WTC11 (cell line): ENCODE measurements around the gene SLC2A4. TPM values are rescaled to one million over a fixed set of nuclear protein-coding genes. Genes with fewer than 3 reads are reported as not detected.

Source experiments
- ATAC-seq: fragments of 200-7000 bp; cut with Tn5 transposase; 2 replicates; pipeline ENCODE4 v1.10.0; 2021; ENCODE audit warnings: mild to moderate bottlenecking, moderate library complexity
- CTCF ChIA-PET: fragments of 300-600 bp; sonication (Branson Sonifier 250); formaldehyde crosslinking; loops from one replicate; lab custom pipeline; 2021; ENCODE audit warnings: antibody characterized with exemption; lab: Charles Lee
- POLR2A ChIA-PET: fragments of 350-600 bp; sonication (Branson Sonifier 250); formaldehyde crosslinking; loops from one replicate; lab custom pipeline; 2021; ENCODE audit warnings: antibody characterized with exemption; lab: Charles Lee
- DNase-seq: peaks from one replicate; pipeline ENCODE4 v3.0.0; 2021; ENCODE audit warnings: low spot score
- H3K27ac Mint-ChIP-seq: 2 replicates; pipeline ENCODE4 v1.8.0; 2021; ENCODE audit warnings: mixed read lengths
- H3K27me3 Mint-ChIP-seq: 2 replicates; pipeline ENCODE4 v1.8.0; 2021; ENCODE audit warnings: low read depth, mild to moderate bottlenecking, moderate library complexity, mixed read lengths
- H3K36me3 Mint-ChIP-seq: 2 replicates; pipeline ENCODE4 v1.8.0; 2021; ENCODE audit warnings: mixed read lengths
- H3K4me1 Mint-ChIP-seq: 2 replicates; pipeline ENCODE4 v1.8.0; 2022; ENCODE audit warnings: mixed read lengths
- H3K4me3 Mint-ChIP-seq: 2 replicates; pipeline ENCODE4 v1.8.0; 2021; ENCODE audit warnings: mild to moderate bottlenecking, moderate library complexity, mixed read lengths
- H3K9me3 Mint-ChIP-seq: 2 replicates; pipeline ENCODE4 v1.8.0; 2021; ENCODE audit warnings: mixed read lengths
- CREM ChIP-seq: sonication (generic); formaldehyde crosslinking; IDR thresholded peaks from 2 replicates; pipeline ENCODE4 v1.8.1; 2022; ENCODE audit warnings: mild to moderate bottlenecking, missing genetic modification reagents, moderate library complexity
- EMX1 ChIP-seq: fragments of 250-450 bp; sonication (Bioruptor Pico); IDR thresholded peaks from 2 replicates; pipeline ENCODE4 v1.8.0; 2021; ENCODE audit warnings: mild to moderate bottlenecking
- ESRRA ChIP-seq: sonication (generic); formaldehyde crosslinking; IDR thresholded peaks from 2 replicates; pipeline ENCODE4 v1.8.1; 2022; ENCODE audit warnings: mild to moderate bottlenecking, missing genetic modification reagents, borderline replicate concordance
- FOXK1 ChIP-seq: sonication (generic); formaldehyde crosslinking; IDR thresholded peaks from 2 replicates; pipeline ENCODE4 v1.8.0; 2022; ENCODE audit warnings: mild to moderate bottlenecking, moderate library complexity, missing genetic modification reagents
- GTF2I ChIP-seq: fragments of 250-450 bp; sonication (Bioruptor Pico); conservative IDR thresholded peaks from 2 replicates; pipeline ENCODE4 v1.4.0; 2021; ENCODE audit warnings: mild to moderate bottlenecking
- JAZF1 ChIP-seq: fragments of 250-450 bp; sonication (Bioruptor Pico); IDR thresholded peaks from 2 replicates; pipeline ENCODE4 v1.9.0; 2021; ENCODE audit warnings: moderate library complexity, mild to moderate bottlenecking, inconsistent platforms
- KAT7 ChIP-seq: sonication (generic); formaldehyde crosslinking; IDR thresholded peaks from 2 replicates; pipeline ENCODE4 v1.8.1; 2023; ENCODE audit warnings: missing genetic modification reagents, mild to moderate bottlenecking, borderline replicate concordance
- MXD4 ChIP-seq: fragments of 250-450 bp; sonication (Bioruptor Pico); IDR thresholded peaks from 2 replicates; pipeline ENCODE4 v1.8.0; 2021; ENCODE audit warnings: mild to moderate bottlenecking, moderate library complexity, borderline replicate concordance
- MYBL2 ChIP-seq: sonication (generic); formaldehyde crosslinking; IDR thresholded peaks from 2 replicates; pipeline ENCODE4 v1.8.1; 2023; ENCODE audit warnings: mild to moderate bottlenecking, moderate library complexity, missing genetic modification reagents
- NFATC4 ChIP-seq: fragments of 250-450 bp; sonication (Bioruptor Pico); IDR thresholded peaks from 2 replicates; pipeline ENCODE4 v1.9.0; 2021; ENCODE audit warnings: mild to moderate bottlenecking
- NR2C2 ChIP-seq: sonication (generic); formaldehyde crosslinking; IDR thresholded peaks from 2 replicates; pipeline ENCODE4 v1.8.0; 2022; ENCODE audit warnings: mild to moderate bottlenecking, missing genetic modification reagents
- OVOL2 ChIP-seq: fragments of 250-450 bp; sonication (Bioruptor Pico); IDR thresholded peaks from 2 replicates; pipeline ENCODE4 v1.9.0; 2021; ENCODE audit warnings: mild to moderate bottlenecking, borderline replicate concordance
- RELA ChIP-seq: sonication (generic); formaldehyde crosslinking; IDR thresholded peaks from 2 replicates; pipeline ENCODE4 v1.8.1; 2022; ENCODE audit warnings: missing genetic modification reagents, mild to moderate bottlenecking, borderline replicate concordance
- RORB ChIP-seq: fragments of 250-450 bp; sonication (Bioruptor Pico); IDR thresholded peaks from 2 replicates; pipeline ENCODE4 v1.9.0; 2021; ENCODE audit warnings: mild to moderate bottlenecking
- TCF7 ChIP-seq: sonication (generic); formaldehyde crosslinking; IDR thresholded peaks from 2 replicates; pipeline ENCODE4 v1.8.0; 2022; ENCODE audit warnings: mild to moderate bottlenecking, low read depth, missing genetic modification reagents, moderate library complexity
- TP53 ChIP-seq: sonication (generic); formaldehyde crosslinking; IDR thresholded peaks from 2 replicates; pipeline ENCODE4 v1.8.1; 2023; ENCODE audit warnings: mild to moderate bottlenecking, missing genetic modification reagents
- ZNF423 ChIP-seq: fragments of 250-450 bp; sonication (Bioruptor Pico); IDR thresholded peaks from 2 replicates; pipeline ENCODE4 v2.1.2; 2022; ENCODE audit warnings: mild to moderate bottlenecking, moderate library complexity
- ZNF671 ChIP-seq: fragments of 250-450 bp; sonication (Bioruptor Pico); IDR thresholded peaks from 2 replicates; pipeline ENCODE4 v1.8.0; 2021; ENCODE audit warnings: mild to moderate bottlenecking
- total RNA-seq: library from RNA; stranded (reverse); gene quantifications from 3 replicates; pipeline ENCODE4 v1.2.3, GENCODE V29; 2021
- TF ChIP-seq, protein P1 (sequence below): fragments of 250-450 bp; sonication (Bioruptor Pico); IDR thresholded peaks from 2 replicates; pipeline ENCODE4 v1.9.0; 2021; ENCODE audit warnings: mild to moderate bottlenecking
- TF ChIP-seq, protein P2 (sequence below): sonication (generic); formaldehyde crosslinking; IDR thresholded peaks from 2 replicates; pipeline ENCODE4 v1.8.1; 2023; ENCODE audit warnings: mild to moderate bottlenecking, missing genetic modification reagents
- TF ChIP-seq, protein P3 (sequence below): sonication (generic); formaldehyde crosslinking; IDR thresholded peaks from 2 replicates; pipeline ENCODE4 v1.8.0; 2023; ENCODE audit warnings: mild to moderate bottlenecking, missing genetic modification reagents
- TF ChIP-seq, protein P4 (sequence below): sonication (generic); formaldehyde crosslinking; IDR thresholded peaks from 2 replicates; pipeline ENCODE4 v1.8.1; 2023; ENCODE audit warnings: mild to moderate bottlenecking, moderate library complexity, missing genetic modification reagents
- TF ChIP-seq, protein P5 (sequence below): sonication (generic); formaldehyde crosslinking; IDR thresholded peaks from 2 replicates; pipeline ENCODE4 v1.8.1; 2023; ENCODE audit warnings: mild to moderate bottlenecking, missing genetic modification reagents, moderate library complexity
- TF ChIP-seq, protein P6 (sequence below): fragments of 250-450 bp; sonication (Bioruptor Pico); conservative IDR thresholded peaks from 2 replicates; pipeline ENCODE4 v1.9.0; 2021; ENCODE audit warnings: mild to moderate bottlenecking
- TF ChIP-seq, protein P7 (sequence below): sonication (generic); formaldehyde crosslinking; IDR thresholded peaks from 2 replicates; pipeline ENCODE4 v1.8.1; 2023; ENCODE audit warnings: mild to moderate bottlenecking, missing genetic modification reagents

SLC2A4 gene
- total RNA-seq, 1 experiment from 2014 or later = 6.4 TPM

DNA sequence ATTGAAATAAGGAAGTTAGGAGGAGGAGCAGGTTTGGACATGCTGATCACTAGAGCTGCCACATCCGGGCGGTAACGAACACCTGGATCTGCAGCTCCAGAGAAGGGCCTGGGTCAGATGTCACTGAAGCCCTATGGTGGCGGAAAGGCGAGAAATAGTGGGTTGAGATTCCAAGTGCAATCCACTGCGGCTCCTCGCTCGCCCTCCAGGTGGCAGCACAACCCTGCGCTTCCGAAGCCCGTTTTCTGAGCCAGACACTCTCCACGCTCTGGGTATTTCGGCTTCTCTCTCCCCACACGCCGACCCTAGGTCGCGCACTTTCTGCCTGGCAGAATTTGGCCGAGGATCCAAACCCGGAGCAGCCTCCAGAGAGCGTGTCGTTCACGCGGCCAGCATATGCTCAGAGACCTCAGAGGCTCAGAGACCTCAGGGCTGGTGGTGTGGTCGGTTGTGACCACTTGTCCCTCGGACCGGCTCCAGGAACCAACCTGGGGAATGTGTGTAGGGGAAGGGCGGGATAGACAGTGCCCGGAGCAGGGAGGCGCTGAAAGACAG, 922 bp upstream of the SLC2A4 start:
- Mint-ChIP-seq H3K27ac (peak overlapping the region; percentile 94), H3K9me3 (no peaks in the 10 kb centered on the region), H3K4me1 (peaks cover 20% of the 10 kb centered on the region), H3K4me3 (peak overlapping the region; percentile 82), H3K36me3 (no peaks in the 10 kb centered on the region), H3K27me3 (peaks cover 21% of the 10 kb centered on the region)
- POLR2A ChIA-PET = interaction anchor here (0.6 to 1.9 kb wide), 11 partner anchors 16 to 280 kb away, joined by 3 to 8 read pairs (median 4); partner anchors contain the start of genes CLDN7, GABARAP and PHF23
- CTCF ChIA-PET = interaction anchor here (0.6 to 7.0 kb wide), 36 partner anchors 11 to 423 kb away, joined by 3 to 119 read pairs (median 6); partner anchors contain the start of genes ACADVL, ACAP1, CLDN7 and DLG4
- ATAC-seq (peak; percentile 83), DNase-seq (peak; percentile 95)
- no peak for TF ChIP-seq GTF2I (CRISPR knock-in tag)
- no peak for TF ChIP-seq JAZF1 (CRISPR knock-in tag)
- no peak for TF ChIP-seq ESRRA (CRISPR knock-in tag)
- TF ChIP-seq, protein P1, sequence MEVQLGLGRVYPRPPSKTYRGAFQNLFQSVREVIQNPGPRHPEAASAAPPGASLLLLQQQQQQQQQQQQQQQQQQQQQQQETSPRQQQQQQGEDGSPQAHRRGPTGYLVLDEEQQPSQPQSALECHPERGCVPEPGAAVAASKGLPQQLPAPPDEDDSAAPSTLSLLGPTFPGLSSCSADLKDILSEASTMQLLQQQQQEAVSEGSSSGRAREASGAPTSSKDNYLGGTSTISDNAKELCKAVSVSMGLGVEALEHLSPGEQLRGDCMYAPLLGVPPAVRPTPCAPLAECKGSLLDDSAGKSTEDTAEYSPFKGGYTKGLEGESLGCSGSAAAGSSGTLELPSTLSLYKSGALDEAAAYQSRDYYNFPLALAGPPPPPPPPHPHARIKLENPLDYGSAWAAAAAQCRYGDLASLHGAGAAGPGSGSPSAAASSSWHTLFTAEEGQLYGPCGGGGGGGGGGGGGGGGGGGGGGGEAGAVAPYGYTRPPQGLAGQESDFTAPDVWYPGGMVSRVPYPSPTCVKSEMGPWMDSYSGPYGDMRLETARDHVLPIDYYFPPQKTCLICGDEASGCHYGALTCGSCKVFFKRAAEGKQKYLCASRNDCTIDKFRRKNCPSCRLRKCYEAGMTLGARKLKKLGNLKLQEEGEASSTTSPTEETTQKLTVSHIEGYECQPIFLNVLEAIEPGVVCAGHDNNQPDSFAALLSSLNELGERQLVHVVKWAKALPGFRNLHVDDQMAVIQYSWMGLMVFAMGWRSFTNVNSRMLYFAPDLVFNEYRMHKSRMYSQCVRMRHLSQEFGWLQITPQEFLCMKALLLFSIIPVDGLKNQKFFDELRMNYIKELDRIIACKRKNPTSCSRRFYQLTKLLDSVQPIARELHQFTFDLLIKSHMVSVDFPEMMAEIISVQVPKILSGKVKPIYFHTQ (CRISPR knock-in tag) = no peak
- no peak for TF ChIP-seq TCF7 (CRISPR knock-in tag)
- TF ChIP-seq, protein P2, sequence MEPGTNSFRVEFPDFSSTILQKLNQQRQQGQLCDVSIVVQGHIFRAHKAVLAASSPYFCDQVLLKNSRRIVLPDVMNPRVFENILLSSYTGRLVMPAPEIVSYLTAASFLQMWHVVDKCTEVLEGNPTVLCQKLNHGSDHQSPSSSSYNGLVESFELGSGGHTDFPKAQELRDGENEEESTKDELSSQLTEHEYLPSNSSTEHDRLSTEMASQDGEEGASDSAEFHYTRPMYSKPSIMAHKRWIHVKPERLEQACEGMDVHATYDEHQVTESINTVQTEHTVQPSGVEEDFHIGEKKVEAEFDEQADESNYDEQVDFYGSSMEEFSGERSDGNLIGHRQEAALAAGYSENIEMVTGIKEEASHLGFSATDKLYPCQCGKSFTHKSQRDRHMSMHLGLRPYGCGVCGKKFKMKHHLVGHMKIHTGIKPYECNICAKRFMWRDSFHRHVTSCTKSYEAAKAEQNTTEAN = 0 out of 2 replicates have a peak, but pooled peaks have one; percentile 86
- TF ChIP-seq ZNF671 (CRISPR knock-in tag) = no peak
- TF ChIP-seq, protein P3, sequence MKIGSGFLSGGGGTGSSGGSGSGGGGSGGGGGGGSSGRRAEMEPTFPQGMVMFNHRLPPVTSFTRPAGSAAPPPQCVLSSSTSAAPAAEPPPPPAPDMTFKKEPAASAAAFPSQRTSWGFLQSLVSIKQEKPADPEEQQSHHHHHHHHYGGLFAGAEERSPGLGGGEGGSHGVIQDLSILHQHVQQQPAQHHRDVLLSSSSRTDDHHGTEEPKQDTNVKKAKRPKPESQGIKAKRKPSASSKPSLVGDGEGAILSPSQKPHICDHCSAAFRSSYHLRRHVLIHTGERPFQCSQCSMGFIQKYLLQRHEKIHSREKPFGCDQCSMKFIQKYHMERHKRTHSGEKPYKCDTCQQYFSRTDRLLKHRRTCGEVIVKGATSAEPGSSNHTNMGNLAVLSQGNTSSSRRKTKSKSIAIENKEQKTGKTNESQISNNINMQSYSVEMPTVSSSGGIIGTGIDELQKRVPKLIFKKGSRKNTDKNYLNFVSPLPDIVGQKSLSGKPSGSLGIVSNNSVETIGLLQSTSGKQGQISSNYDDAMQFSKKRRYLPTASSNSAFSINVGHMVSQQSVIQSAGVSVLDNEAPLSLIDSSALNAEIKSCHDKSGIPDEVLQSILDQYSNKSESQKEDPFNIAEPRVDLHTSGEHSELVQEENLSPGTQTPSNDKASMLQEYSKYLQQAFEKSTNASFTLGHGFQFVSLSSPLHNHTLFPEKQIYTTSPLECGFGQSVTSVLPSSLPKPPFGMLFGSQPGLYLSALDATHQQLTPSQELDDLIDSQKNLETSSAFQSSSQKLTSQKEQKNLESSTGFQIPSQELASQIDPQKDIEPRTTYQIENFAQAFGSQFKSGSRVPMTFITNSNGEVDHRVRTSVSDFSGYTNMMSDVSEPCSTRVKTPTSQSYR (CRISPR knock-in tag) = no peak
- TF ChIP-seq, protein P4, sequence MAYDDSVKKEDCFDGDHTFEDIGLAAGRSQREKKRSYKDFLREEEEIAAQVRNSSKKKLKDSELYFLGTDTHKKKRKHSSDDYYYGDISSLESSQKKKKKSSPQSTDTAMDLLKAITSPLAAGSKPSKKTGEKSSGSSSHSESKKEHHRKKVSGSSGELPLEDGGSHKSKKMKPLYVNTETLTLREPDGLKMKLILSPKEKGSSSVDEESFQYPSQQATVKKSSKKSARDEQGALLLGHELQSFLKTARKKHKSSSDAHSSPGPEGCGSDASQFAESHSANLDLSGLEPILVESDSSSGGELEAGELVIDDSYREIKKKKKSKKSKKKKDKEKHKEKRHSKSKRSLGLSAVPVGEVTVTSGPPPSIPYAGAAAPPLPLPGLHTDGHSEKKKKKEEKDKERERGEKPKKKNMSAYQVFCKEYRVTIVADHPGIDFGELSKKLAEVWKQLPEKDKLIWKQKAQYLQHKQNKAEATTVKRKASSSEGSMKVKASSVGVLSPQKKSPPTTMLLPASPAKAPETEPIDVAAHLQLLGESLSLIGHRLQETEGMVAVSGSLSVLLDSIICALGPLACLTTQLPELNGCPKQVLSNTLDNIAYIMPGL (CRISPR knock-in tag) = peak; percentile 77; the same call in 1 of the 2 replicates
- no peak for TF ChIP-seq NFATC4 (CRISPR knock-in tag)
- TF ChIP-seq RELA = no peak
- TF ChIP-seq, protein P5, sequence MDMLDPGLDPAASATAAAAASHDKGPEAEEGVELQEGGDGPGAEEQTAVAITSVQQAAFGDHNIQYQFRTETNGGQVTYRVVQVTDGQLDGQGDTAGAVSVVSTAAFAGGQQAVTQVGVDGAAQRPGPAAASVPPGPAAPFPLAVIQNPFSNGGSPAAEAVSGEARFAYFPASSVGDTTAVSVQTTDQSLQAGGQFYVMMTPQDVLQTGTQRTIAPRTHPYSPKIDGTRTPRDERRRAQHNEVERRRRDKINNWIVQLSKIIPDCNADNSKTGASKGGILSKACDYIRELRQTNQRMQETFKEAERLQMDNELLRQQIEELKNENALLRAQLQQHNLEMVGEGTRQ (CRISPR knock-in tag) = peak; percentile 55; the same call in 1 of the 2 replicates
- no peak for TF ChIP-seq NR2C2 (CRISPR knock-in tag)
- TF ChIP-seq MXD4 (CRISPR knock-in tag) = no peak
- TF ChIP-seq, protein P6, sequence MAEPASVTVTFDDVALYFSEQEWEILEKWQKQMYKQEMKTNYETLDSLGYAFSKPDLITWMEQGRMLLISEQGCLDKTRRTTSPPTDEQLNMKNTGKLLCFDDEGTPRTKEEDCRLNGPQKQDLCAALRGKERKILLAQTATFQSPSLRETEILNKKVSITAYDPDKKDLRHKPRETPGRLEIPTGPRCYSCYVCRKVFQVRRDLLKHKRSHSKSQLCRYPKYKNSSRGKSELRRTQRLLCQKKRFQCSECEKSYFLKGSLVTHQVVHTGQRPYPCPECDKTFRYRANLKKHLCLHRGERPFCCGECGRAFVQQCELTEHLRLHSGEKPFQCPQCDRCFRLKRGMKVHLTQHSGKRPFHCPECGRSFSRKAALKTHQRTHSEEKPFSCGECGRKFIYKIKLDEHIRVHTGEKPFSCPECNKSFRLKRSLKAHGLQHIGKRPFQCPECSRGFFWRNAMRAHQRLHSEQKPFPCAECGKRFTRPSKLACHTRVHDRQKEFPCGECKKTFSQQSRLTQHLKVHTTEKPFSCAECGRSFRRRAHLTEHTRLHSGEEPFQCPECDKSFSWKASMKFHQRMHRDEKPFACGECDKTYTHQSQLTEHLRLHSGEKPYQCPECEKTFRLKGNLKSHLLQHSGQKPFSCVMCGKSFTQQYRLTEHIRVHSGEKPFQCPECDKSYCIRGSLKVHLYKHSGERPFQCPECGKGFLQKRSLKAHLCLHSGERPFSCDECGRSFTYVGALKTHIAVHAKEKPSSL (CRISPR knock-in tag) = no peak
- no peak for TF ChIP-seq KAT7 (CRISPR knock-in tag)
- TF ChIP-seq FOXK1 (CRISPR knock-in tag) = no peak
- TF ChIP-seq ZNF423 (CRISPR knock-in tag) = no peak
- no peak for TF ChIP-seq RORB (CRISPR knock-in tag)
- no peak for TF ChIP-seq EMX1
- TF ChIP-seq, protein P7, sequence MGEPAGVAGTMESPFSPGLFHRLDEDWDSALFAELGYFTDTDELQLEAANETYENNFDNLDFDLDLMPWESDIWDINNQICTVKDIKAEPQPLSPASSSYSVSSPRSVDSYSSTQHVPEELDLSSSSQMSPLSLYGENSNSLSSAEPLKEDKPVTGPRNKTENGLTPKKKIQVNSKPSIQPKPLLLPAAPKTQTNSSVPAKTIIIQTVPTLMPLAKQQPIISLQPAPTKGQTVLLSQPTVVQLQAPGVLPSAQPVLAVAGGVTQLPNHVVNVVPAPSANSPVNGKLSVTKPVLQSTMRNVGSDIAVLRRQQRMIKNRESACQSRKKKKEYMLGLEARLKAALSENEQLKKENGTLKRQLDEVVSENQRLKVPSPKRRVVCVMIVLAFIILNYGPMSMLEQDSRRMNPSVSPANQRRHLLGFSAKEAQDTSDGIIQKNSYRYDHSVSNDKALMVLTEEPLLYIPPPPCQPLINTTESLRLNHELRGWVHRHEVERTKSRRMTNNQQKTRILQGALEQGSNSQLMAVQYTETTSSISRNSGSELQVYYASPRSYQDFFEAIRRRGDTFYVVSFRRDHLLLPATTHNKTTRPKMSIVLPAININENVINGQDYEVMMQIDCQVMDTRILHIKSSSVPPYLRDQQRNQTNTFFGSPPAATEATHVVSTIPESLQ (CRISPR knock-in tag) = no peak
- TF ChIP-seq TP53 = no peak; the same call in 1 of the 2 replicates
- TF ChIP-seq CREM (CRISPR knock-in tag) = no peak
- TF ChIP-seq MYBL2 (CRISPR knock-in tag) = peak; percentile 65
- TF ChIP-seq OVOL2 (CRISPR knock-in tag) = no peak
